HG02973 (cell line): Measurements from ENCODE around the gene MLH3.

Source experiments
- ATAC-seq: cut with Tn5 transposase; IDR thresholded peaks from one replicate; pipeline ENCODE4 v1.9.1; 2021; ENCODE audit warnings: moderate library complexity; ENCODE audit not compliant: unreplicated experiment

The MLH3 gene

GRCh38 chr14:74988131-74988530, 63.1 kb downstream of the MLH3 start:
- ATAC-seq = no peak

- no peak for ATAC-seq
These were observed 65.5 kb downstream of the MLH3 start for GRCh38 chr14:74985806-74986205.

GRCh38 chr14:74985028-74985310, 66.3 kb downstream of the MLH3 start:
- ATAC-seq = no peak

DNA sequence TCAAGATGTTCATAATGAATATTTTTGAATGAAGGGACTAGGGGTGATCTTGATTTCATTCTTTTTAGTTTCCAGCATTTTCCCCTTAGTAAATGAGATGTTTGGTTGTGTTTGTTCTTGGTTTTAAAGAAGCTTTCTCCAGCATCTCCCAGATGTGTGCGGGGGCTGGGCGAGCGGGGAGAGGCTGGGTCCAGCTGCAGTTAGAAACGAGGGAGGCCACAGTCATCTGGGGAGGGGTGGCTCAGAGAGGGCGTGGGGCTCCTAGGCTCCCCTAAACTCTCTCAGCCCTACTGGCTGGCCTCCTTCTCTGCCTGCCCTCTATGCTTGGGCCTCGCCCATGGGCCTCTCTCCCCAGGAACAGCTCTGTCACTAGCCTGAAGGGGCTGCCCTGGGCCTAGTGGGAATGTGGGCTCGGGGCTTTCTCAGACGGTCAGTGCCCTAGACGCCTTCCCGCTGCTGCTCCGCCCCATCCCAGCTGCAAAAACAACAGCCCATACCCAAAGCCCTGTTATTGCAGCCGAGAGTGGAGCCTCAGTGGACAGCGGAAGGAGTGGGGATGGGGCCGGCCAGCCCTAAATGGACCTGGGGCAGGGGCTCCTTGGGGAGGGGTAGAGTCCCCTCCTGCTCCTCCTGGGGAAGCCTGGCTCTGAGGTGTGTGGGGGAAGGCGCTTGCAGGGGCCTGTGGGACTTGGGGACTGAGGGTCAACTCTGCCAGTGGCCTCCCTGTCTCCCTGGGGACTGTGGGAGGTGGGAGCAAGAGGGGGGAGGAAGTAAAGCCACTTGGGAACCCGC, 66.8 kb downstream of the MLH3 start:
- no peak for ATAC-seq

DNA sequence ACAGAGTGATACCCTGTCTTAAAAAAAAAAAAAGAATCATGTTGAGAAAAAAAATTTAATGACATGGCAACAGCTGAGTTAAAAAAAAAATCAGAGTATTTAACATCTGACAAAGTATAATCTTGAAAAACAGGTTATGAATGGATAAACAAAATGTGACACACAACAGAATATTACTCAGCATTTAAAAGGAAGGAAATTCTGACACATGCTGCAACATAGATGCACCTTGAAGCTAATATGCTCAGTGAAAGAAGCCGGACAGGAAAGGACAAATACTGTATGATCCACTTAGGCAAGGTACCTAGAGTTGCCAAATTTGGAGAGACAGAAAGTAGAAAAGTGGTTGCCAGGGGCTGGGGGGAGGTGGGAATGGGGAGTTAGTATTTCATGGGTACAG, 67.9 kb downstream of the MLH3 start:
- ATAC-seq = no peak

DNA sequence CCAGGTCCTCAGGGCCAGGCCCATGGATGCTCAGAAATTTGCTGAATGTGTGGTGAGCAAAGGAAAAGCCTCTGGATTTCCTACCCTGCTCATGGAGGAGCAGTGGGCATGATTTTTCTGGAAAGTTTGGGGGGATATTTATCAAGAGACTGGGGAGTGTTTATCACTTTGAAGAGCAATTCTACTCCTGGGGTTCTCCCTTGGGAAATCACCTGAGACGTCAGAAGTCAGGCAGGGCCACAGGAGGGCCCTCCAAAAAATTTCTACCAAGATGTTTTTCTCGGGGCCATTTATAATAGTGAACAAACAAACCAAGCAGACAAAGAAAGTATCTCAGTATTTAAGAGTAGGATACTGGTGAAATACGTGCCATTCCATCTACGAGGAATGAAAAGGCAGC, 68.6 kb downstream of the MLH3 start:
- no peak for ATAC-seq

DNA sequence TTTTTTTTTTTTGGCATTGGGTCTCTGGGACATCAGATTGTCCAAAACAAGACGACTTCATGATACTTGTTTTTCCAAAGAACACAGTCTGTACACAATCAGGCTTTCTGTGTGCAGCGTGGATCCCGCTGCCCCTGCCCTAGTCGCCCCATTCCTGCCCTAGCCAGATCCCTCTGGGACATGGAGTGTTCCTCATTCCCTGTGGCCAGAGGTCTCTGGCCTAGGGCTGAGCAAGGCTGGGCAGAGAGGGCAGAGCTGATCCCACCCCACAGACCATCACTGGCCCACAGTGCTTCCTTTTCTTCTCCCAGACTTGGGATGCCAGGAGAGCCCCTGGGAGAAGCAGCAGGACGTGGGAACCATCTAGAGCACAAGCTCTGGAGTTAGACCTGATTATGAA, 69.4 kb downstream of the MLH3 start:
- ATAC-seq = no peak

DNA sequence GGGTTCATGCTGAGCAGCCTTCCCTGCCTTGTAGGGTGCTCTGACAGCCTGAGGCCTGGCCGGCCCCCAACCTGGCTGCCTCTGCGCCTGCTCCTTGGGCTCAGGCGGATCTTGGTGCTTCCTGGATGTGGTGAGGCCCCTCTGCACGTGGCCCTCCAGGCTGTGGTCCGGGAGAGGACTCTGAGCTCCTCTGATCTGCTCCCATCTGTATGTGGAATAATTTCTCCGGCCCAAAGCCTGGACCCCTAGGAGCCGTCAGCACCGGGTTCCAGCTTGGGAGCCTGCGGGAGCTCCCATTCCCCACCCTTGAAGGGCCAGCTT, 69.8 kb downstream of the MLH3 start:
- ATAC-seq = no peak

- no peak for ATAC-seq
These were observed 70.4 kb downstream of the MLH3 start for GRCh38 chr14:74980731-74981461.

- ATAC-seq = no peak
These were observed 70.9 kb downstream of the MLH3 start for GRCh38 chr14:74980398-74980730.

GRCh38 chr14:74979442-74980397, 71.5 kb downstream of the MLH3 start:
- no peak for ATAC-seq

- ATAC-seq = no peak
These were observed 72.2 kb downstream of the MLH3 start for GRCh38 chr14:74979029-74979428.

DNA sequence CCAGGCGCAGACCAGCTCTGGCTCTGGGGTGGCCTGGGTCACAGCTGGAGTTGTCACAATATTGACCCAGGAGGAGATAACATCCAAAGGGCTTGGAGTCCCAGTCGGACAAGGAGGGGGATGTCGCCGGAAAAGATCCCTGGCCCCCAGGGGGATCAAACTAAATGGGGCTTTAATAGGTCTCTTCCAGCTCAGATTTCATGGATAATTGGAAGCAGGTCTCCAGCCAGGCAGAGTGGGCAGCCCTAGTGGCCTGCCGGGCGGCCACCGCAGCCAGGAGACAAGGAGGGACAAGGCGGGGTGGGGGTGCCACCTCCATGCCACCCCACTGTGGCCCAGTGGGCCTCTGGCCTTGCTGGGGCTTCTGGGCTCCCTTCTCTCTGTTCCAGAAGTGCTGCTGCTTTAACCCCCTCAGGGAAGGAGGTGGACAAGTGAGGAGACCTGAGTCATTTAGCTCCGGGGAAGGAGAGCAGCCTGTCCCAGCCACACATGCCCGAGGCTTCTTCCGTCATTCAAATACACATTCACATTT, 72.8 kb downstream of the MLH3 start:
- ATAC-seq = no peak

GRCh38 chr14:74977901-74978385, 73.3 kb downstream of the MLH3 start:
- no peak for ATAC-seq

- ATAC-seq = no peak
These were observed 73.9 kb downstream of the MLH3 start for GRCh38 chr14:74977164-74977900.

DNA sequence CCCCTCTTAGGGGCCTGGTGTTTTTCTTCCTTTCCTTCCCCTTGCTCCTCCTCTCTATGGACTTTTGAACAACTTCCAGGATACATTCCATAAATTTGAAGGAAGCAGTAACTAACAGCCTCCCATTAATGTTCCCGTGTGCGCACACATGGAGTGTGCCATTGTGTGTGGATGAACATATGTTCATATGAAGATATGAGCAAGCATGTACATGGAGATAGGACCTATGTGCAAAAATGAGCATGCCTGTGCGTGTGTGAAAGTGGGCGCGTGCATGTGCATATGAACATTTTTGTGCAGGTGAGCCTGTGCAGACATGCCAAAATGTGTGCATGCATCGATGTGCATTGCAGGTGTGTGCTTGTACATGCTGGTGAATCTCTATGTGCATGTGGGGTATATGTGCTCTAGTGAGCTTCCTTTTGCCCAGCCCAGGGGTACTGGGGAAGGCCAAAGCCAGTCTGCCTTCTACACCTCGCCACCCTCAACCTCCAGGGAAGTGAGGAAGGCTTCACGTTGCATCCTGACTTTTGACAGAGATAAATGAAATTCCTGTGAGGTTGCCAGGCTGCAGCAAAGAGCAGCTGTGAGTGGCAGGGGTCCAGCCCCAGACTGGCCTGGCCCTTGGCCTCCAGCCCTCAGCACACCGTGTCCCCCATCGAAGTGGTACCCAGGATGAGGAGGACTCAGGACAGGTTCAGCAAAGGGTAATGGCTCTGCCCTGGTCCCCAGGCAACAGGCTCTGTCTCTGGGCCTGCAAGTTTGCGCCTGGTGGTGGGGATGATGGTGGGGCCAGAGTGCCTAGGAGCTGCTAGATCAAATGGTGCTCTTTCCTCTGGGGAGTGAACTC, 74.8 kb downstream of the MLH3 start:
- no peak for ATAC-seq

DNA sequence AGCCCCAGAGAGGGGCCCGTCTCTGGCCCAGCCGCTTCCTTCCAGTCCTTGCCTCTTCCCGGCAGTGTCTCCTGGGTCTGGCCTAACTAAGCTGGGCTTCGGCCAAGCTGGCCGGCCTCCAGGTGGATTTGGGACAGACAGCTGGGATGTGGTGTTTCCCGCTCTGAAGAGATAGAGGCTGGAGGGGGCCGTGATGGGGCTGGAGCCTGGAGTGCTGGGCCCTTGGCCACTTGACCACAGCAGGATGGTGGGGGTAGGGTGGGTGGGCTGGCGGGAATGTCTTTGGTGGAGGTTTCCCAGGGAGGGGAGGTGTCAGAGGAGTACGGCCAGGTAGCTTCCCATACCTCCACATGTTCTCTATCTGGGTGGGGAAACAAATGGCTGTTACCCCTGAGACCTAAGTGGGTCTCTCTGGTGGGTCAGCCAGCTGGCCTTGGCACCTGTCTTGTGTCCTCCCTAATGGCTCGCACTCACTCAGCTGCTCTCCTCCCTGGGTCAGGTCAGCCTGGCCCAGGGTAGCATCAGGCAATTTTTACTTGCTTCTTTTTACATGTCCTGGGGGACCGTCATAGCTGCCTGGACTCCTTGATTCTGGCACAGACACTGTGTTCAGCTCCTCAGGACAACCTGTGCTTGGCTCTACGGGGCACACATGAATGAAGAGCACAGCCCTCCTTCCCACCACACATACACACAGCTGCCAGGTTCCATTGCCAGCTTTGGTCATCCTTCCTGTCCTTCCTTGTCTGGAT, 76.0 kb downstream of the MLH3 start:
- no peak for ATAC-seq

DNA sequence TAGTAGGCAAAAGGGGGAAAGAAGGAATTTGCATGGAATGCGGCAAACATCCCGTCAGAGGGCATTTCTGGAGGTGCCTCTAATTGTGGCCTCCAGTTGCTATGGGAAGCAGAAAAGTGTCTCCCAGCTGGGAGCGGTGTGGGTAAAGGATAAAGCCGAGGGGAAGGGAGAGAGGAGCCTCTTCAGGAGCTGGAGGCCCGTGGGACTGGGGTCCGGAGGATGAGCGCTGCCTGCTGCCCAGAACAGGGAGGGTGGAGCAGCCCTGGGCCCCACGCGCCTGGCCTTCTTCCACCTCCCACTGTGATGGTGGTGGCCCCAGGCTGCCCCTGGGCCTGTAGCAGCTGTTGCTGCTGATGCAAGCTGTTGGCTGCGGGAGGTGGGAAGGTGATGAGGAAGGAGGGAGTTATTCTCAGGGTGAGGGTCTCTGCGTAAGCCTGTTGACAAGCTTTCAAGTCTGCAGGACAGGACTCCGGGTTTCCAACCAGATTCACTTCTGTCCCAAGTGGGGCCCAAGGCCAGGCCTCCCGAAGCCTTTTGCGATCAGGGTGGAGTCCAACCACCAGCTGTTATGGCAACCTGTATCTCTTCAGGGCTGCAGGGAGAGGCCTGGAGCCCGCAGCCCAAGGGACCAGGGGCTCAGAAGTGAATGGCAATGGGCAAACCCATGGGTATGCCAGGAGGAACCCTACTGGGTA, 76.8 kb downstream of the MLH3 start:
- ATAC-seq = no peak
